SJCRH30 (cell line): Measurements from ENCODE around the gene BCL7B. TPM values are rescaled to one million over a fixed set of nuclear protein-coding genes. Genes with fewer than 3 reads are reported as not detected.
"Not testable (repeated sequence)": the region's sequence is repeated elsewhere in the genome, so short reads cannot be mapped to it uniquely, and the experiment has no call there.

Source experiments
- DNase-seq, 2 experiments: peaks; one replicate each; pipeline ENCODE4 v3.0.0-alpha.2; 2015 to 2020
- H3K27ac ChIP-seq: fragments of 250-450 bp; sonication (Bioruptor Pico); 2 replicates; pipeline ENCODE4 v1.5.1; 2020; ENCODE audit warnings: mild to moderate bottlenecking, moderate library complexity
- H3K27me3 ChIP-seq: fragments of 250-450 bp; sonication (Bioruptor Pico); 2 replicates; pipeline ENCODE4 v1.5.1; 2020; ENCODE audit warnings: mild to moderate bottlenecking, moderate library complexity
- H3K36me3 ChIP-seq: fragments of 250-450 bp; sonication (Bioruptor Pico); 2 replicates; pipeline ENCODE4 v1.5.1; 2020; ENCODE audit warnings: mild to moderate bottlenecking, moderate library complexity
- H3K4me1 ChIP-seq: fragments of 250-450 bp; sonication (Bioruptor Pico); 2 replicates; pipeline ENCODE4 v1.5.1; 2020; ENCODE audit warnings: mild to moderate bottlenecking, moderate library complexity
- H3K4me3 ChIP-seq: fragments of 250-450 bp; sonication (Bioruptor Pico); 2 replicates; pipeline ENCODE4 v1.5.1; 2020; ENCODE audit warnings: mild to moderate bottlenecking, moderate library complexity
- H3K9me3 ChIP-seq: fragments of 250-450 bp; sonication (Bioruptor Pico); replicated peaks from 2 replicates; pipeline ENCODE4 v1.5.1; 2020; ENCODE audit warnings: mild to moderate bottlenecking, moderate library complexity
- total RNA-seq: library from RNA; depleted of rRNA; stranded (reverse); fragments of >200 nt; shearing (Covaris generic); gene quantifications from 2 replicates; pipeline ENCODE4 v1.2.3, GENCODE V29; 2014

Gene BCL7B
- total RNA-seq, 1 experiment from 2014 or later, result 39.7 TPM

DNA sequence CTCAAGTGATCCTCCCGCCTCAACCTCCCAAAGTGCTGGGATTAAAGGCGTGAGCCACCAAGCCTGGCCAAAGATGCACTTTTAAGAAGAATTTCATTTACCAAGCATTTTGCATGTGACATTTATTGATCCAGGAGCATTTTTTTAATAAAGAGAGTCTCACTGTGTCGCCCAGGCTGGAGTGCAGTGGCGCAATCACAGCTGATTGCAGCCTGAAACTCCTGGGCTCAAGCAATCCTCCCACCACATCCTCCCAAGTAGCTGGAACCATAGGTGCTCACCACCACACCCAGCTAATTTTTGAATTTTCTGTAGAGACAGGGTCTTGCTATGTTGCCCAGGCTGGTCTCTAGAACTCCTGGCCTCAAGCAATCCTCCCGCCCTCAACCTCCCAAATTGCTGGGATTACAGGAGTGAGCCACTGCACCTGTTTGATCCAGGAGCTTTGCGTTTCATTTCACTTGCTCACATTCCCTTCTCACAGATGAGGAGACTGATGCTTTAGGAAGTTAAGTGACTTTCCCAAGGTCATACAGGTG, 25.2 kb upstream of the BCL7B start:
- no peak for DNase-seq
- H3K27ac ChIP-seq, result no peak overlapping the region
- no peaks in the 10 kb centered on the region for H3K36me3 ChIP-seq
- H3K9me3 ChIP-seq, result no peaks in the 10 kb centered on the region
- no peak overlapping the region for H3K4me3 ChIP-seq
- H3K27me3 ChIP-seq, result no peaks in the 10 kb centered on the region
- H3K4me1 ChIP-seq, result no peaks in the 10 kb centered on the region

DNA sequence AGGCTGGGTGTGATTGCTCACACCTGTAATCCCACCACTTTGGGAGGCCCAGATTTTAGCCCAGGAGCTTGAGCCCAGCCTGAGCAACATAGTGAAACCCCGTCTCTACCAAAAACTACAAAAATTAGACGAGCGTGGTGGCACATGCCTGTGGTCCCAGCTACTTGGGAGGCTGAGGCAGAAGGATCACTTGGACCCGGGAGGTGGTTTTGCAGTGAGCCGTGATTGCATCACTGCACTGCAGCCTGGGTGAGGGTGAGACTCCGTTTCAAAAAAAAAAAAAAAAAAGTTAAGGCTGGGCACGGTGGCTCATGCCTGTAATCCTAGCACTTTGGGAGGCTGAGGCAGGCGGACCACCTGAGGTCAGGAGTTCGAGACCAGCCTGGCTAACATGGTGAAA, 23.5 kb upstream of the BCL7B start:
- not testable (repeated sequence) for DNase-seq, H3K36me3 ChIP-seq, H3K9me3 ChIP-seq, H3K27ac ChIP-seq, H3K4me1 ChIP-seq, H3K4me3 ChIP-seq, H3K27me3 ChIP-seq

DNA sequence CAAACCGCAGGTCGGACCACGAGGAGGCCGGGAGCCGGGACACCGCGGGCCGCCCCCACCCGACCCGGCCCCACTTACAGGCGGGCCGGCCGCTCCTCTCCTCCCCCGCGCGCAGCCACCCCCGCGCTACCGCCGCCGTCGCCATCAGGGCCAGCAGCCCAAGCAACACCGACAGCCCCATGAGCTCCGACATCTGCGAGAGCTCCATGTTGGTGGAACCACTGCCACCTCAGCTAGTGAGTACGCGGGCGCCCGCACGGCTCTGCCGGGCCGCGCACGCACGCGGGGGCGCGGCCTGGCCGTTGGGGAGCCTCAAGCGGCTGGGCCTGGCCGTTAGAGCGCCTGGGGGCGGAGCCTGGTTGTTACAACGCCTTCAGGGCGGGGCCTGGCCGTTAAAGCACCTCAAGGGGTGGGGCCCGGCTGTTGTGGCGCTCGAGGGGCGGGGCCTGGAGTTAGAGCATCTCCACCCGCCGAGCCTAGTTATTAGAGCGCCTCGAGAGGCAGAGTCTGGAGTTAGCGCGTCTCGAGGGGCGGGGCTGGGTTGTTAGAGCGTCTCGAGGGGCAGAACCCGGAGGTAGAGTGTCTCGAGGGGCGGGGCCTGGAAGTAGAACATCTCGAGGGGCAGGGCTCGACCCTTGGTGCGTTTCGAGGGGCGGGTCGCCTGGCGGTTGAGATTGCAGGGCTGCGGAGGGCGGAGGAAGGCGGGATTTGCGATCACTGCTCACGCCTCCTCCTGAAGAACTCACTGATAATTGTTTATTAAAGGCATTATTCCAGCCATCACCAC, 21.0 kb upstream of the BCL7B start, which contains the start of gene TBL2:
TSS of gene TBL2 (minus strand) at position 238 of the 787 bp plus-strand sequence. CDS start at position 208, 30 bp downstream.
- Histone ChIP-seq H3K27me3 (no peaks in the 10 kb centered on the region), H3K9me3 (no peaks in the 10 kb centered on the region), H3K36me3 (peaks cover 13% of the 10 kb centered on the region), H3K4me1 (0 out of 2 replicates have a peak, but pooled peaks cover 2% of the 10 kb centered on the region), H3K4me3 (peak within 1 kb of the TSS; percentile 86), H3K27ac (peak within 1 kb of the TSS; percentile 56)
- DNase-seq, result peak; percentile 99 to 100

DNA sequence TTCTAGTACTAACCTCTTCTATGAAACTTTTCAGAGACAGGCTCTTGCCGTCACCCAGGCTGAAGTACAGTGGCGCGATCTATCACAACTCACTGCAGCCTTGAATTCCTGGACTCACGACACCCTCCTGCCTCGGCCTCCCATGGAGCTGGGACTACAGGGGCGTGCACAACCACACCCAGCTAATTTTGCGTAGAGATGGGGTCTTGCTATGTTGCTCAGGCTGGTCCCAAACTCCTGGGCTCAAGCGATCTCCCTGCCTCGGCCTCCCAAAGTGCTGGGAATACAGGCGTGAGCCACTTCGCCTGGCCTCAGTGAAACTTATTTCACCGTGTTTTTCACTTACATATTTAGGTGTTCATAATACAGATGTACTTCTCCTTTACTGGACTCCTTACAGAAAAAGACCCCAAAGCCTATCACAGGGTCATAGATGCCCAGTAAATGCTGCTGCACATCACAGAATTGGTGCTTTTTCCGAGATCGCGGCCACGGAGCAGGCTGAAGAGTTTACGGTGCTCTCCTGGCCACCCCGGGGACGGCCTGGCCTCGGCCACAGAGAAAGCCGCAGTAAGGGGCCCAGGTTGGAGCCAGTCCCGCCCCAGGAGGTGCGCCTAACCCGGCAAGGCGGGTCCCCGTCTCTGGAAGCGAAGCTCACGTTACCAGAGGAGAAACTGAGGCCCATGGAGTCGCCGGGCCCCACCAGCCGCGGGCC, 20.3 kb upstream of the BCL7B start:
- no peaks in the 10 kb centered on the region for H3K9me3 ChIP-seq
- H3K4me3 ChIP-seq, result peak overlapping the region; percentile 86
- H3K4me1 ChIP-seq, result 0 out of 2 replicates have a peak, but pooled peaks cover 2% of the 10 kb centered on the region
- peak overlapping the region; percentile 56 for H3K27ac ChIP-seq
- peaks cover 20% of the 10 kb centered on the region for H3K36me3 ChIP-seq
- no peaks in the 10 kb centered on the region for H3K27me3 ChIP-seq
- DNase-seq, result no peak

DNA sequence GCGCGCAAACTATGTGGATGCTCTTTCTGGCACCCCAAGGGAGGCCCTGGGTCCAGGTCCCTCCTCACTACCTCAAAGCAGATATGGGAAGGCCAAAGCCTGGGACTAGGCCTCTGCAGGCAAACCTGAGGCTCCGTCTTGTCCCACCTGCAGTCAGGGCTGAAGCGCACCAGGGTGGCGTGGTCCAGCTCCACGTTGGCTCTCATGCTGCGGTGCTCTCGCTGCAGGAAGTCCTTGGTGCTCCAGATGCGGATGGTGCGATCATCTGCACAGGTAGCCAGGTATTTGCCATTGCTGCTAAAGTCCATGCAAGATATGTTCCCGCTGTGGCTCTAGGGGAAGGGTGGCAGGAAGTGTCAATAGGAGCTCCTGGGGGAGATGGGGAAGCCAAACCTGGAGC, 16.3 kb upstream of the BCL7B start:
- Histone ChIP-seq H3K36me3 (peaks cover 58% of the 10 kb centered on the region), H3K27ac (no peak overlapping the region), H3K9me3 (no peaks in the 10 kb centered on the region), H3K4me3 (no peak overlapping the region), H3K4me1 (0 out of 2 replicates have a peak, but pooled peaks cover 2% of the 10 kb centered on the region), H3K27me3 (no peaks in the 10 kb centered on the region)
- no peak for DNase-seq

DNA sequence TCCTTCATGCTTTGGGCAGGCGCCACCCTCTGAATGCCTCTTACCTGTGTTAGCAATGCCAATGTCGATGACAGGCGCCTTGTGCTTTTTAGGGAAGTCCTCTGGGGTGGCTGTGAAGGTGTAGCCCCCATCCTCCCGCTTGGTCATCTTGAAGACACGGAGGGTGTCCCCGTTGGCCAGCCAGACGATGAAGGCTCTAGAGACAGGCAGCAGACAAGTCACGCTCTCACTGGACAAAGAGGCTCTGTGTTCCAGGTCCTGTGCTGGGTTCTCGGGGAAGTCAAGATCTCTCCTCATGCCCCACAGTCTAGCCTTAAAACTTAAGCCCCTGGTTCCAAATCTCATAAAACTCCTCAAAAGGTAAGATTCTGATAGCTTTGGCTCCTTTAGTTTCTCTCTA, 15.8 kb upstream of the BCL7B start:
- Histone ChIP-seq H3K27ac (no peak overlapping the region), H3K27me3 (no peaks in the 10 kb centered on the region), H3K9me3 (no peaks in the 10 kb centered on the region), H3K4me3 (no peak overlapping the region), H3K4me1 (peaks cover 5% of the 10 kb centered on the region), H3K36me3 (peaks cover 58% of the 10 kb centered on the region)
- no peak for DNase-seq

DNA sequence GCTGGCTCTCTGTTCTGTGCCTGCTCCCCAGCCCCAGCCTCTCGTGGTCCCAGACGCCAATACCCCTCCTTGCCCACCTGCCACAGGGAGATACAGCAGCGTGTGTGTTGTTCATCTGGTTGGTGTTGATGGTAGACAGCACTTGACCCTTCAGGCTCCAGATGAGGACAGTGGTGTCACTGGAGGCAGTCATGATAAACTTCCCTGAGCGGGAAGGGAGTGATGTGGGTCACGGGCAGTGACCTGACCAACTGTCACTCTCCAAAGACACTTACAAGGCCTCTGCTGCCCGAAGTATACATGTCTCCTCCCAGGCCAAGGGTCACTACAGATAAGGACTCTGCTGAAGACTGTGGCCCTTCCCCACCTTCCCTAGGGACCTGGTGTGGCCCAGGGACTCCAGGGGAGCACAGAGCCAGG, 15.3 kb upstream of the BCL7B start:
- peaks cover 58% of the 10 kb centered on the region for H3K36me3 ChIP-seq
- no peak overlapping the region for H3K27ac ChIP-seq
- H3K4me1 ChIP-seq, result peaks cover 7% of the 10 kb centered on the region
- H3K4me3 ChIP-seq, result no peak overlapping the region
- H3K9me3 ChIP-seq, result no peaks in the 10 kb centered on the region
- DNase-seq, result no peak
- H3K27me3 ChIP-seq, result no peaks in the 10 kb centered on the region

DNA sequence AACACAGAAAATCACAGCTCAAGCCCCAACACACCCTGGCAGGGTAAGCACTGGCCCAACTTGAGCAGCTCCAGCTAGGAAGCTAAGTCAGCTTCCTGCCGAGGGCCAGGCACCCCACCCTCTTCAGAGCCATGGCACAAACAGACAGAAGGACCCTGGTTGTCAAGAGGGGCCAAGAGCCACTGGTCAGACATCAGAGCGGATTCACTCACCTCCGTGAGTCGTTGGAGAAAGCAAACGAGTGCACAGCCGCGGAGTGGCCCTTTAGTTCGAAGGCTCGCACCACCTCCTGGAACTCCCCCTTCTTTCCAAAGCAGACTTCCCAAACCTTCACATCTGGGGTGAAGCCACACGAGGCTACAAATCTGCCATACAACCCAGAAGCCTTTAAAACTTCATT, 13.5 kb upstream of the BCL7B start:
- no peak for DNase-seq
- Histone ChIP-seq H3K9me3 (no peaks in the 10 kb centered on the region), H3K27me3 (no peaks in the 10 kb centered on the region), H3K27ac (no peak overlapping the region), H3K4me1 (peaks cover 5% of the 10 kb centered on the region), H3K4me3 (no peak overlapping the region), H3K36me3 (peaks cover 58% of the 10 kb centered on the region)

- no peak for DNase-seq
- peaks cover 54% of the 10 kb centered on the region for H3K36me3 ChIP-seq
- no peaks in the 10 kb centered on the region for H3K9me3 ChIP-seq
- H3K27me3 ChIP-seq, result no peaks in the 10 kb centered on the region
- peaks cover 5% of the 10 kb centered on the region for H3K4me1 ChIP-seq
- no peak overlapping the region for H3K27ac ChIP-seq
- no peak overlapping the region for H3K4me3 ChIP-seq
Observed at GRCh38 chr7:73570521-73570920, 13.0 kb upstream of the BCL7B start.

DNA sequence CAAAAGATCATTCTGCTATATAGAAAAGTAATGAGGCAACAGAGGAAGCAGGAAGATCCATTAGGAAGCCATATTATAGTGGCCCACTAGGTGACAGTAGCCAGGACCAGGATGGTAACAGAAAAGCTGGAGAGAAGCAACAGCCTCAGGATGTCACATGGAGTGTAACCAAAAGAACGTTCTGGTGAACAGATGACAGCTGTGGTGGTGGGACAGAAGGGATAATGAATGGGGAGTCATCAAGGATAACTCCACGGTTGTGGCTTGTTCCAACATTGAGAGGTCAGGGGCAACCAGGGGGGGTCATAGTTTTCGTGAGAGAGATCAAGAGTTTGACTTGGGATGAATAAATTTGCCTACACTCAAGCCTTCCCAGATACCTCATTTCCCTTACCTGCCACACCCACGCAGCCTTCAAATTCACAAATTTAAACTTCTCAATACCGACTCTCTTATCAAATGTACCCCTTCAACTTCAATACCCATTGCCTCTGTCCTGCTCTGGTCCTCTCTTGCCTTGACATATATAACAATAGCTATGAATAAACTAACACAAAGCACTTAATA, 11.6 kb upstream of the BCL7B start:
- Histone ChIP-seq H3K27me3 (no peaks in the 10 kb centered on the region), H3K27ac (no peak overlapping the region), H3K36me3 (peaks cover 50% of the 10 kb centered on the region), H3K4me1 (peaks cover 7% of the 10 kb centered on the region), H3K4me3 (no peak overlapping the region), H3K9me3 (no peaks in the 10 kb centered on the region)
- no peak for DNase-seq

DNA sequence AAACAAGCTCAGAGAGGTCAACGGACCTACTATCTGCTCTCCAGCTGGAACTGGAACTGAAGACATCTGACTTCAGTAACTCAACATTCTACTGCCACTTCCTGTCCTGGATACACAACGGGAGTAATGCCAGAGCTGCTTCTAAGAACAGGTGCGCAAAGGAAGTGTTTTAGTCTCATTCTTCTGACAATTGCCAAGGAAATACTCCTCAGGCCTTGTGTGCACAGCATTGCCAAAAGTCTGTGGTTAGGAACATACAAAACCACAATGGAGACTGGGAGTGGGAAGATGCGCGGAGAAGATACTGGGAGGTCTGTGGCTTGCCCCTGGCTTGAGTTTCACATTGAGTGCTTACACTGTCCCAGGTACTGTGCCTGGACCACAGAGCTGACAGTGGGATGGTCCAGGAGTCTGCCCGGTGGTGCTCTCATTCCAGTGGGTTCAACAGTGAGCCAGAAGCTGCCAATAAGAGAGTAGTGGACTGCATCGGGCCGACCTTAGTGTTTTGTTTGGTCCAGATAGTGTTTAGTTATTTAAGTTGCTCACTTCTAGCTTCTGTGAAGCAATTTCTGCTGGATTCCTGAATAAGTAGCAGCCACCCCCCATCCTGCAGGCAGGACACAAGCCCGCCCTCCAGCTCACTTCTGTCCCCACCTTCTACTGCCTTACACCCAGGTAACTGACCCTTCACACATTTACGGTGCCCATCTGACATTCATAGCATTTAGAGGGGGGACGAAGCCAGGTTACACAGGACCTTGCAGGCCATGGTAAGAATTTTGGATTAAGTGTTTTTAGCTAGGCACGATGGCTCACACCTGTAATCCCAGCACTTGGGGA, 10.6 kb upstream of the BCL7B start:
- peaks cover 12% of the 10 kb centered on the region for H3K4me1 ChIP-seq
- no peak overlapping the region for H3K4me3 ChIP-seq
- no peaks in the 10 kb centered on the region for H3K27me3 ChIP-seq
- H3K36me3 ChIP-seq, result peaks cover 40% of the 10 kb centered on the region
- no peak overlapping the region for H3K27ac ChIP-seq
- no peaks in the 10 kb centered on the region for H3K9me3 ChIP-seq
- DNase-seq, result peak; percentile 35 to 62

GRCh38 chr7:73567140-73567539, 9.7 kb upstream of the BCL7B start:
- no peaks in the 10 kb centered on the region for H3K27me3 ChIP-seq
- H3K9me3 ChIP-seq, result no peaks in the 10 kb centered on the region
- no peak for DNase-seq
- no peak overlapping the region for H3K27ac ChIP-seq
- H3K4me1 ChIP-seq, result peaks cover 12% of the 10 kb centered on the region
- peaks cover 31% of the 10 kb centered on the region for H3K36me3 ChIP-seq
- no peak overlapping the region for H3K4me3 ChIP-seq

GRCh38 chr7:73566431-73566830, 8.9 kb upstream of the BCL7B start:
- peaks cover 26% of the 10 kb centered on the region for H3K36me3 ChIP-seq
- not testable (repeated sequence) for H3K4me3 ChIP-seq, H3K27ac ChIP-seq, H3K27me3 ChIP-seq, H3K9me3 ChIP-seq, DNase-seq
- H3K4me1 ChIP-seq, result peaks cover 12% of the 10 kb centered on the region

DNA sequence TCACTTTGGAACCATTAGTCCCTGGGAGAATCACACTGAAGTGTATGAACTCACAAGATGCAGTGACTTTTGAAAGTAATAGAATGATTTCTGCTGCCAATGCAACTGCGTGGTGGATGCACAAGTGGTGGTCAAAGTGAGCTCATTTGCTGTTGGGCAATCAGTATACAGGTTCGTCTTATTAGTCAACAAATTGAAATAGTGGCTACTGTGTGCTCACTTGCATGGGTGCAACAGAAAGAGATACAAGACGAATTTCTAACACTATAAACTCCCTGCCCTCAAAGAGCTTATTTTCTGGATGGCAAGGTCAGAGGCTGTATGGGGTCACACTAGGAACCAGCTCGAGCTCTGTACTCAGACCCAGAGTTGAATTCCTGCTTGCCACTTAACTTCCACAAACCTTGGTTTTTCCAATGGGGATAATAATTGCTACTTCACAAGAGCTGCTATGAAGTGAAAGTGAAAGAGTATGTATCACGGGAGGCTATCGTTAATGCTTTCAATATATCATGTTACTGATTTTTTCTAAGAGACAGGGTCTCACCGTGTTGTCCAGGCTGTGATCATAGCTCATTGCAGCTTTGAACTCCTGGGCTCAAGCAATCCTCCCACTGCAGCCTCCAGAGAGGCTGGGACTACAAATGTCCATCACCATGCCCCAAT, 8.3 kb upstream of the BCL7B start:
- no peak for DNase-seq
- peaks cover 20% of the 10 kb centered on the region for H3K36me3 ChIP-seq
- H3K4me3 ChIP-seq, result no peak overlapping the region
- no peak overlapping the region for H3K27ac ChIP-seq
- no peaks in the 10 kb centered on the region for H3K27me3 ChIP-seq
- H3K4me1 ChIP-seq, result peaks cover 12% of the 10 kb centered on the region
- H3K9me3 ChIP-seq, result no peaks in the 10 kb centered on the region
